Upper lobe of left lung (tissue), 6 donors: ENCODE results near the gene TENM4. TPM values are rescaled to one million over a fixed set of nuclear protein-coding genes. Genes with fewer than 3 reads are reported as not detected.

Source experiments
- ATAC-seq, 2 donors: fragments of 200-7000 bp; cut with Tn5 transposase; one replicate each; pipeline ENCODE4 v1.9.1; 2022; ENCODE audit warnings: mild to moderate bottlenecking in 2 of 2, moderate library complexity in 2 of 2; ENCODE audit not compliant: low FRiP score in 2 of 2
- DNase-seq, 2 donors: peaks; one replicate each; pipeline ENCODE4 v3.0.0-alpha.2; 2019 to 2020
- H3K27ac ChIP-seq, 4 donors: fragments of 200-600 bp; sonication (generic); one replicate each; pipeline ENCODE4 v1.5.1; 2016 to 2019
- H3K27me3 ChIP-seq, 4 donors: fragments of 200-600 bp; sonication (generic); one replicate each; pipeline ENCODE4 v1.5.1; 2017 to 2019
- H3K36me3 ChIP-seq, 4 donors: fragments of 200-600 bp; sonication (generic); one replicate each; pipeline ENCODE4 v1.5.1; 2016 to 2019
- H3K4me1 ChIP-seq, 4 donors: fragments of 200-600 bp; sonication (generic); one replicate each; pipeline ENCODE4 v1.5.1; 2018 to 2019
- H3K4me3 ChIP-seq, 4 donors: fragments of 200-600 bp; sonication (generic); one replicate each; pipeline ENCODE4 v1.5.1; 2017 to 2019; ENCODE audit warnings: mild to moderate bottlenecking in 2 of 4, moderate library complexity in 1 of 4
- H3K9me3 ChIP-seq, 4 donors: fragments of 200-600 bp; sonication (generic); one replicate each; pipeline ENCODE4 v1.5.1; 2018 to 2019
- EP300 ChIP-seq, 4 donors: sonication (generic); formaldehyde crosslinking; IDR thresholded peaks; one replicate each; pipeline ENCODE4 v1.5.1; 2017; ENCODE audit warnings: antibody characterized with exemption in 4 of 4, control low read depth in 2 of 4
- POLR2A ChIP-seq, 4 donors: fragments of 450-650 bp; IDR thresholded peaks; one replicate each; pipeline ENCODE4 v1.5.1; 2016 to 2017; ENCODE audit warnings: antibody characterized with exemption in 4 of 4, mild to moderate bottlenecking in 2 of 4
- POLR2AphosphoS5 ChIP-seq, 2 donors: sonication (generic); formaldehyde crosslinking; IDR thresholded peaks; one replicate each; pipeline ENCODE4 v1.5.1; 2017; ENCODE audit warnings: antibody characterized with exemption in 2 of 2
- WGBS, 2 donors: methylation state at CpG; one replicate each; pipeline ENCODE4 v1.1.5; 2017 to 2018; 5-methylcytosine and 5-hydroxymethylcytosine counted together
- total RNA-seq, 6 donors: library from RNA; depleted of rRNA in 4 of 6; stranded (reverse); fragments of >200 nt in 4 of 6; gene quantifications; one replicate each; pipeline versions ENCODE4 v1.1.0 to v1.2.1, GENCODE V29; 2016 to 2021
- TF ChIP-seq, protein P1 (sequence below), 6 experiments: fragments of 450-650 bp in 4 of 6; fragments of 200-600 bp in 2 of 6; sonication (generic) in 2 of 6; IDR thresholded peaks; one replicate each; pipeline ENCODE4 v1.5.1; 2016 to 2019; ENCODE audit warnings: antibody characterized with exemption in 6 of 6
- donor health status: DM: no; HTN: no; CAD: no; lungs with moderate emphysema.
- donor health status: DM: no; HTN: yes; CAD: no; lungs with severe emphysema.

Gene TENM4
- total RNA-seq, 6 donors from 2014 or later, result 0.11 to 20.0 (median 3.7) TPM

- Histone ChIP-seq H3K27me3 (no peaks in the 10 kb centered on the region), H3K4me1 (no peaks in the 10 kb centered on the region), H3K36me3 (no peaks in the 10 kb centered on the region), H3K27ac (no peak overlapping the region), H3K4me3 (no peak overlapping the region), H3K9me3 (no peaks in the 10 kb centered on the region)
- no peak for DNase-seq
- no peak for ATAC-seq
- TF ChIP-seq, protein P1, sequence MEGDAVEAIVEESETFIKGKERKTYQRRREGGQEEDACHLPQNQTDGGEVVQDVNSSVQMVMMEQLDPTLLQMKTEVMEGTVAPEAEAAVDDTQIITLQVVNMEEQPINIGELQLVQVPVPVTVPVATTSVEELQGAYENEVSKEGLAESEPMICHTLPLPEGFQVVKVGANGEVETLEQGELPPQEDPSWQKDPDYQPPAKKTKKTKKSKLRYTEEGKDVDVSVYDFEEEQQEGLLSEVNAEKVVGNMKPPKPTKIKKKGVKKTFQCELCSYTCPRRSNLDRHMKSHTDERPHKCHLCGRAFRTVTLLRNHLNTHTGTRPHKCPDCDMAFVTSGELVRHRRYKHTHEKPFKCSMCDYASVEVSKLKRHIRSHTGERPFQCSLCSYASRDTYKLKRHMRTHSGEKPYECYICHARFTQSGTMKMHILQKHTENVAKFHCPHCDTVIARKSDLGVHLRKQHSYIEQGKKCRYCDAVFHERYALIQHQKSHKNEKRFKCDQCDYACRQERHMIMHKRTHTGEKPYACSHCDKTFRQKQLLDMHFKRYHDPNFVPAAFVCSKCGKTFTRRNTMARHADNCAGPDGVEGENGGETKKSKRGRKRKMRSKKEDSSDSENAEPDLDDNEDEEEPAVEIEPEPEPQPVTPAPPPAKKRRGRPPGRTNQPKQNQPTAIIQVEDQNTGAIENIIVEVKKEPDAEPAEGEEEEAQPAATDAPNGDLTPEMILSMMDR (IDR thresholded peaks at IDR 0.05), result peak in 1 of 6 experiments; percentile 9
- no peak for TF ChIP-seq POLR2AphosphoS5 (IDR thresholded peaks at IDR 0.05)
- 56 to 75% methylated on average over 5 of the region's 5 CpGs for WGBS, 2 donors
Observed at GRCh38 chr11:79160791-79161403, 279.9 kb downstream of the TENM4 start.

DNA sequence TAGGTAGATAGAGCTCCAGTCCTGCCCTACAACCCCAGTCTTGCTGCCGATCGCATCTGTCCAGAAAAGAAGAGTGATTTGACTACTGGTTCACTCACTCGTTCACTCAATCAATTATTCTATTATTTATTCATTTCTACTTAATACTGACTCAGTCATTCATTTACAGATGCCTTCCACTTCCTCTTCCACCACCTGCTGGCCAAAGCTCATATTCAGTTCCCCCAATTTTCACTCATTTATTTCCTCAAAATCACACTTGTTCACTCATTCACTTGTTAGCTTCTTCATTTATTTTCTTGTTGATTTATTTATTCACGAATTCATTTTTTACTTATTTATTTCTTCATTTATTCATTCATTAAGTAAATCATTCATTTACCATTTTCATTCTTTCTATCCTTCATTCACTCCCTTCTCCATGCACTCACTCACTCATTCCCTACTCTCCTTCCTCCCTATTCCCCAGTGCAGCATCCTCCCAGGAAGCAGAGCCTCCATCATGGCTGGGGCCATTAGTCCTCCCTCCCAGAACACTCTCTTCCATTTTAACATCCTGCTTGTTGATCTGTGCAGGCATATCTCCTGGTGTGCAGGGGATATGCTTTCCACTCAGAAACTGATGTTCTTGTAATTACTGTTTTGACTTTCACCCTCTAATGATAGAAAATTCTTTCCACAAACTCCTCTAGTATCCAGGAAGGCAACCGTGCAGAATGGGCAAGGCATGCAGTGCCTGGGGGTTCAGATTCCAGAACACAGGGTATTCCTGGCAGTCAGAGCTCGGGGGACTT is 281.0 kb downstream of the TENM4 start:
- H3K27me3 ChIP-seq, result no peaks in the 10 kb centered on the region
- 79 to 83% methylated on average over 6 of the region's 6 CpGs for WGBS, 2 donors
- DNase-seq, result no peak
- H3K27ac ChIP-seq, result no peak overlapping the region
- H3K4me1 ChIP-seq, result no peaks in the 10 kb centered on the region
- no peaks in the 10 kb centered on the region for H3K36me3 ChIP-seq
- no peak for ATAC-seq
- no peak overlapping the region for H3K4me3 ChIP-seq
- TF ChIP-seq, protein P1 (IDR thresholded peaks at IDR 0.05), result no peak
- TF ChIP-seq POLR2A (IDR thresholded peaks at IDR 0.05) (no peak), POLR2AphosphoS5 (IDR thresholded peaks at IDR 0.05) (no peak), EP300 (IDR thresholded peaks at IDR 0.05) (no peak)
- H3K9me3 ChIP-seq, result no peaks in the 10 kb centered on the region

- ATAC-seq (no peak), DNase-seq (no peak)
- no peak overlapping the region for H3K4me3 ChIP-seq
- no peaks in the 10 kb centered on the region for H3K4me1 ChIP-seq
- no peaks in the 10 kb centered on the region for H3K27me3 ChIP-seq
- H3K9me3 ChIP-seq, result no peaks in the 10 kb centered on the region
- TF ChIP-seq POLR2A (IDR thresholded peaks at IDR 0.05) (no peak), POLR2AphosphoS5 (IDR thresholded peaks at IDR 0.05) (no peak), EP300 (IDR thresholded peaks at IDR 0.05) (no peak)
- TF ChIP-seq, protein P1 (IDR thresholded peaks at IDR 0.05), result no peak
- no peaks in the 10 kb centered on the region for H3K36me3 ChIP-seq
- no peak overlapping the region for H3K27ac ChIP-seq
- 64 to 82% methylated on average over 4 of the region's 4 CpGs for WGBS, 2 donors
Observed at GRCh38 chr11:79157738-79158137, 283.1 kb downstream of the TENM4 start.

GRCh38 chr11:79156031-79156430 is 284.8 kb downstream of the TENM4 start:
- H3K9me3 ChIP-seq, result no peaks in the 10 kb centered on the region
- TF ChIP-seq EP300 (IDR thresholded peaks at IDR 0.05), result no peak
- no peak for TF ChIP-seq POLR2AphosphoS5 (IDR thresholded peaks at IDR 0.05)
- no peak for TF ChIP-seq POLR2A (IDR thresholded peaks at IDR 0.05)
- TF ChIP-seq, protein P1 (IDR thresholded peaks at IDR 0.05), result no peak
- no peaks in the 10 kb centered on the region for H3K36me3 ChIP-seq
- 80 to 85% methylated on average over 5 to 6 of the region's 6 CpGs for WGBS, 2 donors
- no peaks in the 10 kb centered on the region for H3K4me1 ChIP-seq
- DNase-seq, result no peak
- ATAC-seq, result no peak
- no peaks in the 10 kb centered on the region for H3K27me3 ChIP-seq
- H3K27ac ChIP-seq, result no peak overlapping the region
- H3K4me3 ChIP-seq, result no peak overlapping the region
